GM12878 (cell line): ENCODE results near the gene LMLN. TPM values are rescaled to one million over a fixed set of nuclear protein-coding genes. Genes with fewer than 3 reads are reported as not detected.

Experiments used
- ASH2L ChIP-seq: fragments of 300-600, 200-600 bp; sonication (generic); IDR thresholded peaks from 2 replicates; pipeline ENCODE4 v1.6.1; 2017; ENCODE audit warnings: low read depth, mild to moderate bottlenecking, borderline replicate concordance
- CEBPB ChIP-seq, 2 experiments: fragments of 150-350 bp in 1 of 2; IDR thresholded peaks; 2 replicates each; pipeline ENCODE4 v1.6.1; 2012 to 2014; ENCODE audit warnings: low read depth in 2 of 2, low read length in 2 of 2, borderline replicate concordance in 1 of 2, inconsistent platforms in 1 of 2
- EED ChIP-seq: sonication (generic); IDR thresholded peaks from 2 replicates; pipeline ENCODE4 v1.6.1; 2016; ENCODE audit warnings: antibody characterized with exemption, low read depth
- IRF4 ChIP-seq: IDR thresholded peaks from 2 replicates; pipeline ENCODE4 v1.6.1; 2011; ENCODE audit warnings: low read depth, low read length
- JUNB ChIP-seq: IDR thresholded peaks from 2 replicates; pipeline ENCODE4 v1.6.1; 2016; ENCODE audit warnings: antibody characterized with exemption, mild to moderate bottlenecking
- KAT2A ChIP-seq: conservative IDR thresholded peaks from 2 replicates; pipeline ENCODE4 v1.6.1; 2011; ENCODE audit warnings: low read depth, low read length; ENCODE audit not compliant: control insufficient read depth
- SIX5 ChIP-seq: IDR thresholded peaks from 2 replicates; pipeline ENCODE4 v1.6.1; 2011; ENCODE audit warnings: mild to moderate bottlenecking, low read depth, low read length, moderate library complexity; ENCODE audit not compliant: severe bottlenecking
- SMAD1 ChIP-seq: fragments of 450-650 bp; IDR thresholded peaks from 2 replicates; pipeline ENCODE4 v1.6.1; 2018; ENCODE audit warnings: mild to moderate bottlenecking, low read depth; ENCODE audit not compliant: partially characterized antibody
- SMARCA5 ChIP-seq: fragments of 450-650 bp; IDR thresholded peaks from 2 replicates; pipeline ENCODE4 v1.6.1; 2017; ENCODE audit warnings: mild to moderate bottlenecking
- SPI1 ChIP-seq: IDR thresholded peaks from 2 replicates; pipeline ENCODE4 v1.6.1; 2011; ENCODE audit warnings: low read depth, mild to moderate bottlenecking, low read length, moderate library complexity, borderline replicate concordance; ENCODE audit not compliant: insufficient read depth
- TBL1XR1 ChIP-seq: IDR thresholded peaks from 2 replicates; pipeline ENCODE4 v1.6.1; 2012; ENCODE audit warnings: low read depth, low read length, improper control_type of control experiment
- TCF12 ChIP-seq: IDR thresholded peaks from 2 replicates; pipeline ENCODE4 v1.6.1; 2011; ENCODE audit warnings: low read depth, mild to moderate bottlenecking, low read length
- TCF3 ChIP-seq: IDR thresholded peaks from 2 replicates; pipeline ENCODE4 v1.6.1; 2012; ENCODE audit warnings: low read depth, mild to moderate bottlenecking, low read length, borderline replicate concordance; ENCODE audit not compliant: insufficient read depth
- YY1 ChIP-seq: IDR thresholded peaks from 2 replicates; pipeline ENCODE4 v1.6.1; 2011; ENCODE audit warnings: low read depth, mild to moderate bottlenecking, low read length
- ZSCAN29 ChIP-seq: fragments of 450-650 bp; IDR thresholded peaks from 2 replicates; pipeline ENCODE4 v1.6.1; 2017; ENCODE audit warnings: mild to moderate bottlenecking, moderate library complexity
- ZZZ3 ChIP-seq: IDR thresholded peaks from 2 replicates; pipeline ENCODE4 v1.6.1; 2011; ENCODE audit warnings: low read depth; ENCODE audit not compliant: control insufficient read depth, insufficient read length
- polyA plus RNA-seq, 11 experiments: library from polyadenylated mRNA; depleted of rRNA in 4 of 11; unstranded in 6 of 11; stranded (reverse) in 5 of 11; fragments of >200 nt; fragmentation: Nextera tagmentation in 4 of 11; fragmentation: Illumina TruSeq in 1 of 11; extraction: Ambion mirVana in 4 of 11; extraction: Trizol in 1 of 11; gene quantifications; 1 replicate in 1 of 11; 2 replicates in 10 of 11; pipeline versions ENCODE4 v1.2.1 to v1.2.3, GENCODE V29; 2011 to 2016; ENCODE audit warnings: inconsistent platforms in 2 of 11, missing spikeins in 2 of 11, low read depth in 1 of 11
- total RNA-seq, 4 experiments: library from RNA; depleted of rRNA in 3 of 4; stranded (reverse); fragments of >200 nt in 3 of 4; fragmentation: Illumina TruSeq in 1 of 4; extraction: Trizol in 1 of 4; gene quantifications; 2 replicates each; pipeline versions ENCODE4 v1.2.1 to v1.2.3, GENCODE V29; 2013 to 2021
- TF ChIP-seq, protein P1 (sequence below): fragments of 450-650 bp; IDR thresholded peaks from 2 replicates; pipeline ENCODE4 v1.6.1; 2016; ENCODE audit warnings: mild to moderate bottlenecking
- TF ChIP-seq, protein P2 (sequence below): fragments of 450-650 bp; IDR thresholded peaks from 2 replicates; pipeline ENCODE4 v1.6.1; 2017; ENCODE audit warnings: mild to moderate bottlenecking, low read depth, inconsistent platforms; ENCODE audit not compliant: poor library complexity, severe bottlenecking
- TF ChIP-seq, protein P3 (sequence below): fragments of 450-650 bp; IDR thresholded peaks from 2 replicates; pipeline ENCODE4 v1.6.1; 2016; ENCODE audit warnings: mild to moderate bottlenecking, moderate library complexity, borderline replicate concordance
- TF ChIP-seq, protein P4 (sequence below): IDR thresholded peaks from 2 replicates; pipeline ENCODE4 v1.6.1; 2011; ENCODE audit warnings: borderline replicate concordance, low read depth, mild to moderate bottlenecking, moderate library complexity, mixed read lengths, low read length; ENCODE audit not compliant: insufficient read depth; ENCODE audit errors: extremely low read length

Gene LMLN
- total and polyA plus RNA-seq, 10 of the 15 experiments (the other 5 are each of a cell fraction or from before 2014, with no cell fraction given) = 0.02 to 1.7 (median 0.81) TPM

DNA sequence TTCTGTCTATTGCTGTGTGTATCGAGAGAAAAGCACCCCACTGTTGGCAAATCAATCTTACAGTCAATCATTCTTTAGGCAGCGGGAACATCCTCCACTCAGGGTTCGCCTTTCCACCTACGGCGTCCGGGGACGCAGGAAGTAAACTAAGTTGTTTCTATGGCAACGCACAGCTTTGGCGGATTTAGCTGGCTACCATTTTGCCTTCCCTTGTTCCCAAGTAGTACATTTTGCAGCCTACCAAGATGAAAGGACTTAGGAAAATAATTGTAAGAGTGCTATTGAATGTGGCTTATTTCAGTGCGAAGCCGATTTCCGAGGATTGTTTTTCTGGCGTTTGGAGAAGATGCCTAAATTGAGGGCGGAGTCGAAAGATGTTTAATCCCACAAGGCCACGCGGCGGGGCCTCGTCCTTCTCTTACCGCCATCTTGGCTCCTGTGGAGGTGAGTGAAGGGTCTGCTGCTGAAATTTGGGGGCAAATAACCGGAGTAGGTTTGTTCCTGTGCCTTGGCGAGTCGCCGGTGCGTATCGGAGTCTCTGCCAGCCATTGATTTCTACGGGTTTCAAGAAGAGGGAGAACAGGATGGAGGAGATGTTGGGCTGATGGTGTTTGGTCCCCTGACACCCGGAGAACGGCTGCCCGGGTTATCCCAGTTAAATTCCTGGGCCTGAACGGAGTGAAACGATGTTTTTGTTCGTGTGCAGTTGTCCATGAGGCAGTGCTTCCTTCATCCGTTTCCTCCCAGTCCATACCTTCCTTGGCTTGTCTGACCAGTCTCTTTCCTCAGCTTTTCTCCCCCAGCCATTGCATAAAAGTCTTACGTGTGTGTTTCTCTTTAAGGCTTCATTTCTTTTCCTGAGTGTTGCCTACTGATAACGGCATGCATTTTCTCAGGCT is 10.0 kb upstream of the LMLN start, which contains the start of gene RPL35A (continued):
- TF ChIP-seq TBL1XR1 = no peak
- TF ChIP-seq EED = no peak
- TF ChIP-seq KAT2A = peak; percentile 60; the same call in 1 of the 2 replicates
- TF ChIP-seq IRF4 = 0 out of 2 replicates have a peak, but pooled peaks have one; percentile 25
- no peak for TF ChIP-seq ZSCAN29
- TF ChIP-seq, protein P1, sequence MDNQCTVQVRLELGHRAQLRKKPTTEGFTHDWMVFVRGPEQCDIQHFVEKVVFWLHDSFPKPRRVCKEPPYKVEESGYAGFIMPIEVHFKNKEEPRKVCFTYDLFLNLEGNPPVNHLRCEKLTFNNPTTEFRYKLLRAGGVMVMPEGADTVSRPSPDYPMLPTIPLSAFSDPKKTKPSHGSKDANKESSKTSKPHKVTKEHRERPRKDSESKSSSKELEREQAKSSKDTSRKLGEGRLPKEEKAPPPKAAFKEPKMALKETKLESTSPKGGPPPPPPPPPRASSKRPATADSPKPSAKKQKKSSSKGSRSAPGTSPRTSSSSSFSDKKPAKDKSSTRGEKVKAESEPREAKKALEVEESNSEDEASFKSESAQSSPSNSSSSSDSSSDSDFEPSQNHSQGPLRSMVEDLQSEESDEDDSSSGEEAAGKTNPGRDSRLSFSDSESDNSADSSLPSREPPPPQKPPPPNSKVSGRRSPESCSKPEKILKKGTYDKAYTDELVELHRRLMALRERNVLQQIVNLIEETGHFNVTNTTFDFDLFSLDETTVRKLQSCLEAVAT = peak; percentile 89
- no peak for TF ChIP-seq CEBPB (IDR thresholded peaks at IDR 0.05; ENCODE audit: borderline replicate concordance in 1 of 2, low read depth in 2 of 2, low read length in 2 of 2)
- no peak for TF ChIP-seq SPI1
- TF ChIP-seq, protein P2, sequence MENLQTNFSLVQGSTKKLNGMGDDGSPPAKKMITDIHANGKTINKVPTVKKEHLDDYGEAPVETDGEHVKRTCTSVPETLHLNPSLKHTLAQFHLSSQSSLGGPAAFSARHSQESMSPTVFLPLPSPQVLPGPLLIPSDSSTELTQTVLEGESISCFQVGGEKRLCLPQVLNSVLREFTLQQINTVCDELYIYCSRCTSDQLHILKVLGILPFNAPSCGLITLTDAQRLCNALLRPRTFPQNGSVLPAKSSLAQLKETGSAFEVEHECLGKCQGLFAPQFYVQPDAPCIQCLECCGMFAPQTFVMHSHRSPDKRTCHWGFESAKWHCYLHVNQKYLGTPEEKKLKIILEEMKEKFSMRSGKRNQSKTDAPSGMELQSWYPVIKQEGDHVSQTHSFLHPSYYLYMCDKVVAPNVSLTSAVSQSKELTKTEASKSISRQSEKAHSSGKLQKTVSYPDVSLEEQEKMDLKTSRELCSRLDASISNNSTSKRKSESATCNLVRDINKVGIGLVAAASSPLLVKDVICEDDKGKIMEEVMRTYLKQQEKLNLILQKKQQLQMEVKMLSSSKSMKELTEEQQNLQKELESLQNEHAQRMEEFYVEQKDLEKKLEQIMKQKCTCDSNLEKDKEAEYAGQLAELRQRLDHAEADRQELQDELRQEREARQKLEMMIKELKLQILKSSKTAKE = peak; percentile 86
- peak; percentile 73 for TF ChIP-seq ZZZ3
- peak; percentile 99 for TF ChIP-seq YY1
- peak; percentile 4 for TF ChIP-seq SIX5
- no peak for TF ChIP-seq TCF3
- TF ChIP-seq SMAD1 = peak; percentile 84
- TF ChIP-seq SMARCA5 = no peak
- TF ChIP-seq, protein P3, sequence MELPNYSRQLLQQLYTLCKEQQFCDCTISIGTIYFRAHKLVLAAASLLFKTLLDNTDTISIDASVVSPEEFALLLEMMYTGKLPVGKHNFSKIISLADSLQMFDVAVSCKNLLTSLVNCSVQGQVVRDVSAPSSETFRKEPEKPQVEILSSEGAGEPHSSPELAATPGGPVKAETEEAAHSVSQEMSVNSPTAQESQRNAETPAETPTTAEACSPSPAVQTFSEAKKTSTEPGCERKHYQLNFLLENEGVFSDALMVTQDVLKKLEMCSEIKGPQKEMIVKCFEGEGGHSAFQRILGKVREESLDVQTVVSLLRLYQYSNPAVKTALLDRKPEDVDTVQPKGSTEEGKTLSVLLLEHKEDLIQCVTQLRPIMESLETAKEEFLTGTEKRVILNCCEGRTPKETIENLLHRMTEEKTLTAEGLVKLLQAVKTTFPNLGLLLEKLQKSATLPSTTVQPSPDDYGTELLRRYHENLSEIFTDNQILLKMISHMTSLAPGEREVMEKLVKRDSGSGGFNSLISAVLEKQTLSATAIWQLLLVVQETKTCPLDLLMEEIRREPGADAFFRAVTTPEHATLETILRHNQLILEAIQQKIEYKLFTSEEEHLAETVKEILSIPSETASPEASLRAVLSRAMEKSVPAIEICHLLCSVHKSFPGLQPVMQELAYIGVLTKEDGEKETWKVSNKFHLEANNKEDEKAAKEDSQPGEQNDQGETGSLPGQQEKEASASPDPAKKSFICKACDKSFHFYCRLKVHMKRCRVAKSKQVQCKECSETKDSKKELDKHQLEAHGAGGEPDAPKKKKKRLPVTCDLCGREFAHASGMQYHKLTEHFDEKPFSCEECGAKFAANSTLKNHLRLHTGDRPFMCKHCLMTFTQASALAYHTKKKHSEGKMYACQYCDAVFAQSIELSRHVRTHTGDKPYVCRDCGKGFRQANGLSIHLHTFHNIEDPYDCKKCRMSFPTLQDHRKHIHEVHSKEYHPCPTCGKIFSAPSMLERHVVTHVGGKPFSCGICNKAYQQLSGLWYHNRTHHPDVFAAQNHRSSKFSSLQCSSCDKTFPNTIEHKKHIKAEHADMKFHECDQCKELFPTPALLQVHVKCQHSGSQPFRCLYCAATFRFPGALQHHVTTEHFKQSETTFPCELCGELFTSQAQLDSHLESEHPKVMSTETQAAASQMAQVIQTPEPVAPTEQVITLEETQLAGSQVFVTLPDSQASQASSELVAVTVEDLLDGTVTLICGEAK = peak; percentile 93
- 0 out of 2 replicates have a peak, but pooled peaks have one; percentile 9 for TF ChIP-seq JUNB
- TF ChIP-seq TCF12 = peak; percentile 29; the same call in 1 of the 2 replicates
- TF ChIP-seq, protein P4, sequence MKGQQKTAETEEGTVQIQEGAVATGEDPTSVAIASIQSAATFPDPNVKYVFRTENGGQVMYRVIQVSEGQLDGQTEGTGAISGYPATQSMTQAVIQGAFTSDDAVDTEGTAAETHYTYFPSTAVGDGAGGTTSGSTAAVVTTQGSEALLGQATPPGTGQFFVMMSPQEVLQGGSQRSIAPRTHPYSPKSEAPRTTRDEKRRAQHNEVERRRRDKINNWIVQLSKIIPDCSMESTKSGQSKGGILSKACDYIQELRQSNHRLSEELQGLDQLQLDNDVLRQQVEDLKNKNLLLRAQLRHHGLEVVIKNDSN = no peak
- no peak for TF ChIP-seq ASH2L
